Activated T-cell treated with anti-CD3 and anti-CD28 coated beads for 4 hours (primary cell): ENCODE data around the gene HERC3.

Experiments
- DNase-seq: peaks from one replicate; pipeline ENCODE4 v3.0.0-alpha.2; 2020

The HERC3 gene

DNA sequence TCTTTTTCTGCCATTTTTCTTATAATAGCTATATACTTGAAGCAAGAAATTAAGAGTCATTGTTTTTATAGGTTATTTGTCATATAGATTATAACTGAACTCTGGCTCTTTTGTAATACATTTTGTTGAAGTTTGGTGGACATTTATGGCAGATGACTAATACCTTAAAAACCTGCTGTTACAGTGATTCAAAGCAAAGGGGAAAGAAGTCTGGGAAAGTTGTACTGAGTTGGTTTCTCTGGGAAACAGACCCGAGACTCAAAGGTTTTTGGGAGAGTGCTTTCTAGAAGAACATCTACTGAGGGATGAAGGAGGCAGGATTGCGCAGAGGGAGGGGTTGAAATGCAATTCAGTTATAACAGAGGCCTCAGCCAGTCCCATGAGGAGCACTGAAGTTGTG is 69.5 kb downstream of the HERC3 start:
- no peak for DNase-seq

DNA sequence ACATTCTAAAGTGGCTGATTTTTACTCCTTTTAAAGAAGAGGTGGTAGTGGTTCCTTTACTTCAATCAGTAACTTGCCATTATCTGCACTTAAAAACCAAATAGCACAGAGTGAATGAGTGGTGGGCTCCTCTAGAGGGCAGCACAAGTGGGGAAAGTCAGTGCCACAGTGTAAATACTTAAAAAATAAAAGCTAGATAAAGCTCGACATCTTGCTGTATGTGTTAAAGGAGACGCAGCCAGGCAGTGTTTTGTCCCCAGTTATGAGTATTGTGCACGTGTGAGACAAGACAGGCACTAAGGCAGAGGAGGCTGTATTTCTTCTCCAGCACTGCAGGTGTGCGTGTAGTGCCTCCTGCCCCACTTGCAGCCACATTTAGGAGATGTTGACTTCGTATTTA is 80.7 kb downstream of the HERC3 start:
- no peak for DNase-seq

DNA sequence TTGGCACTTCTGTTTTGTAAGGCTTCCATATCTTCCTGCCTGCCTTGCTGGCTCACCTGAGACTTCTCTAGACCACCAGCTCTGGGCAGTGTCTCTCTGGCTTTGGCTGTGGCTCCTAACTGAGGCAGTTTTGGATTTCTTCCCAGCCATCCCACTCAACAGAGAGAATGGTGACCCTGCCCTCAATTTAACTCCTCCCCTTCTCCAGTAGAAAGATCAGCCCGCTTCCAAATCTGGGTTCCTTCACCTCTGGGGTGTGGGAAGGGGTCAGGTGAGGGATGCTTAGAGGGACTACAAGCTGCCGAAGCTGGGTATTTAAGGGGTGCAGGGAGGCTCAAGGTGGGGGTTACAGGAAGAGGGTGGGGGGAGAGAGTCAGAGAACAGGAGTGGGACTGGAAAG is 81.6 kb downstream of the HERC3 start:
- no peak for DNase-seq

DNA sequence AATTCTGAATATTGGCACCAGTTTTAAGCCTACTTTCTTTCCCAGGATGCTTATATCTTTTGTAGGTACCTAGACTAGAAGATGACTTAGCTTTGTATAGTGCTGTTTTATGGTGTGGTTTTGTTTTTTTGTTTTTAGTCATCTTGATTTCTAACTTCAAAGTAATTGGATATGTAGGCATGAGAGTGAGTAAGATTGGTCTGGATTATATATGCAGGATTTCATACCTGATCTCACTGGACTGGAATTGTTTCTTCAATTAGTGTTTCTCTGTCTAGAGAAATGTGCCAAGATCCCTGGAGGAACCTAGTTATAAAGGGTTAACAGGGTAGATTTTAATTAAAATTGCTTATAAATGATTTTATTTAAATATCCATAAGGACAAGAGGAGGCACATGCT is 82.3 kb downstream of the HERC3 start:
- DNase-seq: no peak

DNA sequence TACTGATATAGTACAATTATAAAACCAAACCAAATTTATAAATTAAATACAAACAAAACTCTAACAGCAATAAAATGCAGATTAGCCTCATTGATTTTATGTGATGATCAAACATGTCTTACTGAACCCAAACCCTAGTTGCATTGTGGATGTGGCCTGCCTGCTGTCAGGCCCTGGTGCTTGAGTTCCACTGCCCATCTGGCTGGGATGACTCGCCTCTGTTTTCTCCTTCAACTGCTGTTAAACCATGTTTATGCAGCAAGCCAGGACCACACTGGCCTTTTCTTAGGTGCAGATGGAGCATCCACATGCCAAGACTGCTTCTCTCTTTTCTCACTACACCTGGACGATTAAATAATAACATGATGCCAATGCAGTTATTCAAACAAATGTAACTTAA is 82.7 kb downstream of the HERC3 start:
- DNase-seq: no peak

DNA sequence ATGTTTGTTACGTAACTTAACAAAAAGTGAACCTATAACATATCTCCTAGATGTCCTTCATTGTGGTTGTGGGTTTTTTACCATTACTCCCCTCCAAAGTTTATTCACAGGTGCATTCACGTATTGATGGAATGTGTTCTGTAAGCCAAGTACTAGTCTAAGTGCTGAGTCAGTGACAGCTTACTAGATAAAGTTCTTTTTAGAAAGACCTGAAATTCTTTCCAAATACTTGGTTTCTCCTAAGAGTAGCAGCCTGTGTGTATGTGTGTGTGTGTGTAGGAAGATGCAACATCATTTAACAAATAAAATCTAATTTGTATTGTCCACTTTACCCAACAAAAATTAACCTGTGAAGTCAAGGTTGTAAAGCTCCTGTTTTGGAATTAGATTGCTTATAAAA is 83.3 kb downstream of the HERC3 start:
- DNase-seq: no peak

DNA sequence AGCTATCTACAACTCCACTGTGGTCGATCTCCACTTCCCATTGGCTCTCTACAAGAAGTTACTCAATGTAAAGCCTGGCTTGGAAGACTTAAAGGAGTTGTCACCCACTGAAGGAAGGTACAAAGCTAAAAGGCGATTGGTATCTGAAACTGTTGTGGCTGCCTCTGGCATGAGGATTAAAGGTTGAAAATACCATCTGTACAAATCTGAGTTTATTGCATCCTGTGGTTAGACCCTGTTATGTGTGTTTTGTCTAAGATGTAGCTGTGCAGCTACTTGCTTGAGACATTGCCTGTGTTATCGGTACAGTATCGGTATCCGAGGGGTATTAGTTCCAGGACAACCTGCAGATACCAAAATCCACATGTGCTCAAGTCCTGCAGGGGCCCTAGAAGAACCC is 88.9 kb downstream of the HERC3 start:
- no peak for DNase-seq

DNA sequence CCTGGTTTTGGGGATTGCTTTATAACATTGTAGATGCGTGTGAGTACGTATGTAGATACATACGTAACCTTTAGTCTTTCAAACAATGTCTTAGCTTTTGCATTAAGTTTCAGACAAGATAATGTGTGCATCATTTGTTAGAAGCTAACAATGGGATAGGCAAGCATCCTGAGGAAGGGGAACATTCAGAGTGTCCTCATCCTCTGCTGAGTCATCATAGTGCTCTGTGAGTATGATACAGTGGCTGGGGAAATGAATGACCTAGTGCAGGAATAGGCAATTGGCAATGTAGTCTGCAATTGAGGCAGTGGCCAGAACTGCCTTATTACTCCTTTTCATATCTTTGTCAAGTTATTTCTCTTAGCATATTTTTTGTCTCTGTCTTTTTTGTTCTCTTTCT is 98.1 kb downstream of the HERC3 start:
- no peak for DNase-seq

DNA sequence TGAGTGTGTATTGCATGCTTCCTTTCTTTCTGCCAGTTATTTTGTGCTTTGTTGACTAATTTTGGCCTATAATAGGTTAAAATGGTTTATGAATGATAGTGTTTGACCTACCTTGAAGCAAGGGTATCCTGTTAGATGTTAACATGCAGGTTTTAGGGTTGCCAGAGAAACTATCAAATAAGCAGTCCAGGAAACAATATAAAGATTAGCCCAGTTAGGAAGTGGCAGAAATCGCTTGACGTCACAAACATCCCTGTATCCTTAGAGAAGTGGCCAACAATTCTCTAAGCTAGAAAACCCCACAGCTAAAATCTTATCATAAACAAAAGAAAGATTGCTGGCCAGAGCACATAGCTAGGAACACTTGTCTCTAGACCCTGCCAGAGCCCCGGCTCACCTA is 101.5 kb downstream of the HERC3 start:
- DNase-seq: no peak

DNA sequence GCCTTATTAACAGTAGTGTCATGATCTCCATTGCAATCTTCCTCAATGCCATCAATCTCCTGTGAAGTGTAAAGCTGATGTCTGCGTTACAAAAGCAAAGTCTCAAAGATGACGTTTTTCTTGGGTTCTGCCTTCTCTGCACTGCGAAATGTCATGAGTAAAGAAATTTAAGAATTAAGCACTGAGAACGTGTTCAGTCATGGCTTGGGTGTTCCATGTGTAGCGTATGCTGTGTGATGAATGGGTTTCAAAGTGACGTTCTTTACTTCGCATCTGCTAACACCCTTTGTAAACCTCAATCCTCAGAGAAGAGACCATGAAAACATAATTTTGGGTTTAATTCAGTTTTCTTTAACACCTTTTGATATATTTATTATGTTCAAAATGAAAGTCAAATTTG is 104.3 kb downstream of the HERC3 start:
- no peak for DNase-seq

DNA sequence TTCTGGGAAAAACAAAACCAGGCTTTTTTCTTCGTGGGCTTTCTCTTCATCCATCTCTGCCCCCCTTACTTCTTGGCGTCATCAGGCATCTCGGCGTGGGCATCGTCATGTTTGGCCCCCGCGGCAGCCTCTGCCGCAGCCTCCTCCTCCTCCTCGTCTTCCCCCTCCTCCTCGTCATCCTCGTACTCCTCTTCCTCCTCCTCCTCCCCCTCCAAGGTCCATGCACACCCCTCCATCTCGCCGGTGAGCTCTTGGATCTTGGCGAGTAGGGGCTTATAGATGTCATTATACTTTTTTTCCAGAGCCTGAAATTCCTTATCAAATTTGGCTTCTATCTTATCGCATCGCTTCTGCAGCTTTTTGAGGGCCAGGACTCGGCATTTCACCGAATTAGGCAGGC is 104.9 kb downstream of the HERC3 start:
- no peak for DNase-seq

DNA sequence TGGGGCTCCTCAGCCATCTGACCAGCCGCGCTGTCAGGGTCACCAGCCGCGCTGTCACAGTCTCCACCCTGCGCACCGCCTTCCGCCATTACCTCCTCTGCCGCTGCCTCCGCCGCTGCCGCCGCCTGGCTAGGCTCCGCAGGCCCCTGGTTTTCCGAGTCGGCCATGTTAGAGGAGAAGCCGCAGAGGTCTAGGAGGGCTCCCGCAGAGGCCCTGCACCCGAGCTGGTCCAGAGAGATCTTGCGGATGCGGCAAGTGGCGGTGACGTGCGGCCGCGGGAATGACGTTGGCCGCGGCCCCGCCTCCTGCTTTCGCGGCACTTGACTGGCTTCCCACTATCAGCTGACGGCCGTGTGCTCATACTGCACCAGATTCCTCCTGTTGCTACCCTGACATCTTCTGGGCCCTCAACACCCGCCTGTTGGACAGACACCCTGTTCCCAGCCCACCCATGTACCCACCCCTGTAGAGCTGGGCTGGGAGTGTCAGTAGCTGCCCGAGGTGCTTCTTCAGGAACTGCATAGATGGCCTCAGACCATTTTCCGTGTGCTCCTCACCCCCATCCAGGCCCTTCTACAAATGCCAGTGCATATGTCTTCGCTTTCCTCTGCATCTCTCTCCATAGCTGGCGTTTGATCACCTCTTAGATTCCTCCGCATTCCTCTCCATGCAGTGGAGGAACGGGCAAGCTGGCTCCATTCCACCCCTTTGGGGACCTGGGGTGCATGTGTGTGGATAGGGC is 105.5 kb downstream of the HERC3 start, which contains the start of gene NAP1L5:
Gene NAP1L5, minus strand, starts transcription at position 242 of the 742 bp plus-strand sequence. Its CDS starts 75 bp downstream, at position 167.
- peak; percentile 24 for DNase-seq

DNA sequence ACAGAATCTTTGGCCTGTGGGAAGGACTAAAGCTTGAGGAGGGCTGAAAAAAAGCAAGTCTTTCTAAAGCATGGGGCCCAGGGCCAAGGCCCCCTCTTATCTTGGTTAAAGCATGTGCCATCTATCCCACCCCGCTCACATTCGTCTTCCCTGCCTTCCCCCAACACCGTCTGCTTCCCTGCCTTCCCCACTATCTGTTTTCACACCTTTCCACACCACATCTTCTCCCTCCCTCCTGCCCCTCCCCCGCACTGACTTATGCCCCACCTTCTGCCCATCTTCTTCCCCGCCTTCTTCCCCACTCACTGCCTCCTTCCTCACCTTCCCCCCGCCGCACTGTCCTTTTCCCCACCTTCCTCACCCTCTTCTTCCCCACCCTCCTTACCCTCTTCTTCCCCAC is 106.2 kb downstream of the HERC3 start:
- no peak for DNase-seq

DNA sequence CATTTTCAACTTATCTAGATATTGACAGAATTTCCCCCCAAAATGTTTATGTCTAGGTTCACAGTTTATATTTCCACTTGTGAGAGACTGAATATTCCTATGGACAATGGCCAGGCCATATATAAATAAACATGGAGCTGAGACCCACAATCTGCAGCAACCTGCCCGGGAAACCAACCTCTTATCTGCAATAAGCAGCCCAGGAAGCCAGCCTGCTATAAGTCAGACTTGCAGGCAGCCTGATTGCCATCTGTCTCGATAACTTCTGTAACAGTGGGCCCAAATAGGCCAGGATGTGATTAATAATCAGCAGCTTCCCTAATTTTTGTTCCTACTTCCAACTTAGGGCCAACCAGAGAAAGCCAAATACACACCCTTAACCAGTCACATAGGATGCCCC is 110.5 kb downstream of the HERC3 start:
- no peak for DNase-seq

DNA sequence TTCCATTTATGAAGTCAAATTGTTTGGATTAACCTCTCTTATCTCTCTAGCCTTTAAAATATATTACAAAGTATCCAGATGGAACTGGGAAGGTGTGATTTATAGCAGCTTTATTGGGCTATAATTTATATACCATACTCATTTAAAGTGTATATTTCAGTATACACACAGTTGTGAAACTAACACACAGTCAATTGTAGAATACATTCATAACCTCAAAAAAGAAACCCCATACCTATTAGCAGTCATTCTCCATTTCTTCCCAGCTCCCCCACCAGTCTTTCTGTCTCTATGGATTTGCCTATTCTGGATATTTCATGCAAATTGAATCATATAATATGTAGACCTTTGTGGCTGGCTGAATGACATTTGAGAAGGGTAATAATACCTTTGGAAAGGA is 112.9 kb downstream of the HERC3 start:
- DNase-seq: no peak

DNA sequence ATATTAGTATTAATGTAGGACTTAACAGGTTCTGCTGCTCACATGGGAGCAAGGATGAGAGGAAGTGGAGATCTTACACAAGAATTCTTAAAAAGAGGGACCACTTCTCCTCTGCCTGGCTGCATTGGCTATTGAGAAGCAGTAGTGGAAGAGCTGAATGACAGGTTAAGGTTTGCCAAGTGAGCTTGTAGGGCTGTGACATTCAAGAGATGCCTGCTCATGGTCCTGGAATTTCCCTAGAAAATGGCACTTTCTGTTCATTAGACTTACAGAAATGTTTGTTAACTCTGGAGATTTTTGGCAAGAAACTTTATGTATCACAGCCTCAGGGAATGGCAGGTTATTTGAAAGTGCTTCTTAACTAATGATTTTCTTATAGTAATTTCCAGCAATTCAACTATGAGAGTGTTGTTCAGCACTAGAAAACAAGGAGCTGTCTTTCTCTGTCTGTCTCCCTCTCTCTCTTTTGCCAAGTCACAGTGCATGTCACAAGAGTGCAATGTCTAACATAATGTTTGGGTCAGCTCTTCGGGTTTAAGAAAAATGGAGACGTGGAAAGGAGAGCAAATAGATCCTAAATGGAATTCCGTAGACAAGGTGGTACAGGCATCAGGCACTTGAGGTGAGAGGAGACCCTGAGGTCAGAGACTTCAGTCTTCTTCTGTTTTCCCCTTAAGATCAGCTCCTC is 113.7 kb downstream of the HERC3 start:
- DNase-seq: no peak

DNA sequence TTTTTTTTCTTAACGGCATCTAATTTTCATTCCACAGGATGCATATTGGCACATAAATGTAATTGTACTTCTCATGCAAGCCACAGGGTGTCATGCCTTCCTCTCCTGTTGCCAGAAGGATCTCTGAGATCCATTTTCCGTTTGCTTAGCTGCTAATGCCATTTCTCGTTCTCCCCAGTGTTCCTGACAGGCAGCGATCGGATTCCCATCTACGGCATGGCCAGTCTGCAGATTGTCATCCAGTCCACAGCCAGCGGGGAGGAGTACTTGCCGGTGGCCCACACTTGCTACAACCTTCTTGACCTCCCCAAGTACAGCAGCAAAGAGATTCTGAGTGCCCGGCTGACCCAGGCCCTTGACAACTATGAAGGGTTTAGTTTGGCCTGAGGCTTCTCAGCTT is 114.3 kb downstream of the HERC3 start:
- DNase-seq: no peak

DNA sequence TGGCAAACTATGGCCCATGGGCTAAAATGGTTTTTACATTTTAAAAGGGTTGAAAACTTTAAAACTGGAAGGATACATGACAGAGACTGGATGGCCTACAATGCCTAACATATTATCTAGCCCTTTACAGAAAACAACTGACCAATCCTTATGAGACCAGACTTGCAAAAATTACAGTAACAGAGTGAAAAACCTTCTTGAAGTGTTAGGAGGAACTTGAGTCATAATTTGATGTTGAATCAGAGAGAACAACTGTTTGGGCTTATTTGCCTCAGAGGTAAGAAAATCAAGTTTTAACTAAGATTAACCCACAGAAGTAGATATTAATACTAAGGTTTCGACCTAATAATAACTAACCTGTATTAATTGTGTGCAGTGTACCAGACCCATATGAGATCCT is 117.7 kb downstream of the HERC3 start:
- DNase-seq: no peak

DNA sequence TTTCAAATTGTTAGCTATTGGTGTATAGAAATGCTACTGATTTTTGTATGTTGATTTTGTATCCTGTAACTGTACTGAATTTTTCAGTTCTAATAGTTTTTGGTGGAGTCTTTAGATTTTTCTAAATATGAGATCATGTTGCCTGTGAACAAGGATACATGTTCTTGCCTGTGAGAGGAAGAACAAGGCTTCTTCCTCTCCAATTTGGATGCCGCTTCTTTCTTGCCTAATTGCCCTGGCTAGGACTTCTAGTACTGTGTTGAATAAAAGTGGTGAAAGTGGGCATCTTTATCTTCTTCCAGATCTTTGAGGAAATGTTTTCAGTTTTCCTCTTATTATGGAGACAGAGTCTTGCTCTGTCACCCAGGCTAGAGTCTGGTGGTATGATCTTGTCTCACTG is 121.5 kb downstream of the HERC3 start:
- no peak for DNase-seq

DNA sequence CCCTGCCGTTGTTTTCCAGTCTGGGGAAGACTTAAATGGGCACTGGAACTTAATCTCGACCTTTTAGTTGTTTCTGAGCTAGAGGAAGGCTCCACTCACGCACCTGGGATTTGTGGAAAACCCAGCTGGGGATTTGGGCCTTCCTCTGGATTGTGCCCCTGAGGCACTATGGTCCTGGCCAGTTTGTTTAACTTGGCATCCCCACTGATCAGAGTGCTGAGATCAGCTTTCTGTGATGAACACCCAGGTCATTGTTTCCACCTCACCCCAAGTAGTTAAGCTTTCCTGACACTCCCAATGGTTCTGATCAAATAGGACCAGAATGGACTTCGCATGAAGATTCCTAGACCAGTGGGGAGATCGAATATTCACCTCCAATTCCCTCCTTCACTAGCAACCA is 125.8 kb downstream of the HERC3 start:
- no peak for DNase-seq

DNA sequence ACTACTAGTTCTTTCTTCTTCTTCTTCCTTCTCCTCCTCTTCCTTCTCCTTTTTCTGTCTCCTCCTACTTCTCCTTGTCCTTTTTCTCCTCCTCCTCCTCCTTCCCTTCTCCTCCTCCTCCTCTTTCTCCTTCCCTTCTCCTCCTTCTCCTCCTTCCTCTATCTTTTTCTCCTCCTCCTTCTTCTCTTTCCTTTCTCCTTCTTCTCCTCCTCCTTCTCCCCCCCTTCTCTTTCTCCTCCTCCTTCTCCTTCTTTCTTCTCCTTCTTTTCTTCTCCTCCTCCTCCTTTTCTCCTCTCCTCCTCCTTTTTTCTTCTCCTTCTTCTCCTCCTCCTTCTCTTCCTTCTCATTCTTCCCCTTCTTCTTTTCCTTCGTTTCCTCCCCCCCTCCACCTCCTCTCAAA is 127.1 kb downstream of the HERC3 start:
- DNase-seq: no peak

DNA sequence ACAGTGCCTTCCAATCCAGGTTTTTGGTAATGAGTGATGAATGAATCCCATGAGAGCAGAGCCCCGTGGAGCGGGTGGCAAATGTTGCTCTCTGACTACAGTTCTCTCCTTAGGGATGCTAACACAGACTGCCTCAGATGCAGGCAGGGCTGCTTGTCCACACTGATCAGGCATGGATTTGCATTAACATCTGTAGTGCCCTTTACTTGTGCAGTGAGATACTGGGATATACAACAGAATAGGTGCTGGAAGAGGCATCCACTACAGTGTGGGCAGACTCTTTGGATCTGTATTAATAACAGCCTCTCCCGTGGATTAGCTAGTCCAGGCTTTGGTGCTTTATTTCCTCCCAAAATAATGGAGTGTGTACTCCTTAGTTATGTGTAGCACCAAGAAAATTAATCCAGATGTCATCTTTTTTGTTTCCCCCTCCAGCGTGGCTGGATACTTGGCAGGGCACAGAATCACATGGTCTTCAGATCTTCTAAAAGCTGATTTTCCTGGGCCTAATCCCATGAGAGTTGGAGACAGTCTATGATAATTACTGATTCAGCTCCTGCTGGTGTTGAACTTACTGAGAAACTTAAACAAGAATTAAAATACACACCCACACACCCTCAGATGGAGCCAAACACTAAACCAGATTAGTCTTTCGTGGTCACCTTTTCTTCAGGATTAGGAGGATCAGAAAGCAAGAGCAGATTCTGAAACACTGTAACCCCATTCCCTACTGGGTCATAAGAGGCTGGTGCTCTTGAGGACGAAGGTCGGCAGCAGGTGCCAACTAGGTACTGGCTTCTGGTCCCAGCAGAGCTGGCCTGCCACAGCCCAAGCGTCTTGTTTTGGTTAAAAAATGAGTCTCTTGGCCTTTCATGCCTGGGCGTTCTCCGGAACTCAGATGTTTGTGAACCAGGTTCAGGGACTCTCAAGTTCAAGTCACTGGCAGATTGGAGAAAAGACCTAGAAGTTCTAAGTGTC is 128.5 kb downstream of the HERC3 start:
- DNase-seq: no peak

DNA sequence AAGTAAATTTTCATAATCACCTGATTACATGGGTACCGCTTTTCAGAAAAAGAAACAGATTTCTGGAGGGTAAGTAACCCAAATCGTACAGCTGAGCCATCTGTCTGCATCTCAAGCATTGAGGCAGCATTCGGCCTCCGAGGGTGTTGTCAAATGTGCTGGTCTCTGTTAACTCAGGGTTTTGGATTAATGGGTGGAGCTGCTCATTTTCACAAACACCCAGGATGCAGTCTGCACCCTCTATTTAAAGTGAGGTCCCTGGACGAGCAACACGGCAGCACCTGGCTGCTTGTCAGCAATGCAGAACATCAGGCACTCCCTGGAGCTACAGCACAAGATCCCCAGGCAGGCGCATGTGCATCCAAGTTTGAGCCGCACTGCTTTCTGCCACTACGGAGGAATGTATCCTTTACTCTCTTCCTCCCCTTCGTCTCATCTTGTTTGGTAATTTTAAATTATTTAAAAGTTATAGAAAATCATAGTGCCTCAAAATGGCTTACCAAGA is 130.0 kb downstream of the HERC3 start:
- no peak for DNase-seq
